ENCODE results near the gene SNAI1. TPM values are rescaled to one million over a fixed set of nuclear protein-coding genes. Genes with fewer than 3 reads are reported as not detected.
"Not testable (repeated sequence)": the region's sequence is repeated elsewhere in the genome, so short reads cannot be mapped to it uniquely, and the experiment has no call there.

SNAI1 gene
- total RNA-seq, 1 experiment from 2014 or later, result 0.90 TPM

DNA sequence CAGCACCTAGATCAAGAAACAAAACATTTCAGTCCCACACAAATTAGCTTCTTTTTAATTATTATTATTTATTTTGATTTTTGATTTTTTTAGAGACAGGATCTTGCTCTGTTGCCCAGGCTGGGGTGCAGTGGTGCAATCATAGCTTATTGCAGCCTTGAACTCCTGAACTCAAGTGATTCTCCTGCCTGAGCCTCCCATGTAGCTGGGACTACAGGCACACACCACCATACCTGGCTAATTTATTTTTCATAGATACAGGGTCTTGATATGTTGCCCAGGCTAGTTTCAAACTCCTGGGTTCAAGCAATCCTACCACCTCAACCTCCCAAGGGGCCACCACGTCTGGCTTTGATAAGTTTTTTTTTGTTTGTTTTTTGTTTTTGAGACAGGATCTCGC lies 24.6 kb downstream of the SNAI1 start:
- Mint-ChIP-seq H3K36me3 (ENCODE audit: insufficient read depth, unreplicated experiment) (peaks cover 5% of the 10 kb centered on the region), H3K9me3 (ENCODE audit: low read depth, unreplicated experiment) (no peaks in the 10 kb centered on the region), H3K4me3 (ENCODE audit: low read depth, unreplicated experiment) (no peak overlapping the region), H3K4me1 (ENCODE audit: low read depth, unreplicated experiment) (no peaks in the 10 kb centered on the region), H3K27me3 (ENCODE audit: unreplicated experiment) (no peaks in the 10 kb centered on the region), H3K27ac (ENCODE audit: unreplicated experiment) (no peak overlapping the region)
- DNase-seq, result no peak
- CTCF ChIA-PET, result interaction anchor here (0.6 to 1.0 kb wide), 4 partner anchors 9 to 64 kb away, joined by 3 to 5 read pairs (median 4); no protein-coding TSS in a partner anchor
- no peak for TF ChIP-seq CTCF (IDR thresholded peaks at IDR 0.05; ENCODE audit: unreplicated experiment)
- no TSS peak for BruUV-seq (replicated peaks)
- intact Hi-C loops (cut with micrococcal nuclease; ENCODE audit: unreplicated experiment), result no loop called here

DNA sequence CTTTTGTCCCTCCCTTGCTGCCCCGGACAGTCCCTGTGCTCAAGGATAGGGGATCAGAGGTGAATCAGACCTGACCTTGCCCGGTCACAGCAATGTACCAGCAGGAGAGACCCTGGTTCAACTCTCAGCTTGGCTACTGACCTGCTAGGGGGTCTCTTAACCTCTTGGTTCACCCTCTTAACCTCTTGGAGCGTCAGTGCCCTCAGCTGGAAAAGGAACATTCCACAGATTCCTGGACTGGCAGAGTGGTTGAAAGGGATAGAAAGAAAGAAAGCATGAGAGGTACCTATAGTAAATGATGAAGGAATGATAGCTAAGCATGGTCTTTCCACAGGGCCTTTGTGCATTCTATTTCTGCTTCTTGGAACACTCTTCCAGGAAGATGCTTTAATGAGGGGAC lies 25.2 kb downstream of the SNAI1 start:
- TF ChIP-seq CTCF (IDR thresholded peaks at IDR 0.05; ENCODE audit: unreplicated experiment), result no peak
- intact Hi-C loops (cut with micrococcal nuclease; ENCODE audit: unreplicated experiment), result no loop called here
- Mint-ChIP-seq H3K27ac (ENCODE audit: unreplicated experiment) (no peak overlapping the region), H3K4me1 (ENCODE audit: low read depth, unreplicated experiment) (no peaks in the 10 kb centered on the region), H3K36me3 (ENCODE audit: insufficient read depth, unreplicated experiment) (peaks cover 5% of the 10 kb centered on the region), H3K27me3 (ENCODE audit: unreplicated experiment) (no peaks in the 10 kb centered on the region), H3K9me3 (ENCODE audit: low read depth, unreplicated experiment) (no peaks in the 10 kb centered on the region), H3K4me3 (ENCODE audit: low read depth, unreplicated experiment) (no peak overlapping the region)
- DNase-seq, result no peak
- CTCF ChIA-PET, result interaction anchor here (0.6 to 0.7 kb wide), 3 partner anchors 20 to 736 kb away, joined by 3 to 6 read pairs (median 5); no protein-coding TSS in a partner anchor
- no TSS peak for BruUV-seq (replicated peaks)

- Mint-ChIP-seq H3K27me3 (ENCODE audit: unreplicated experiment) (no peaks in the 10 kb centered on the region), H3K4me3 (ENCODE audit: low read depth, unreplicated experiment) (no peak overlapping the region), H3K27ac (ENCODE audit: unreplicated experiment) (no peak overlapping the region), H3K4me1 (ENCODE audit: low read depth, unreplicated experiment) (no peaks in the 10 kb centered on the region), H3K9me3 (ENCODE audit: low read depth, unreplicated experiment) (no peaks in the 10 kb centered on the region), H3K36me3 (ENCODE audit: insufficient read depth, unreplicated experiment) (no peaks in the 10 kb centered on the region)
- no peak for TF ChIP-seq CTCF (IDR thresholded peaks at IDR 0.05; ENCODE audit: unreplicated experiment)
- DNase-seq, result no peak
- CTCF ChIA-PET, result interaction anchor here (0.6 kb wide), 2 partner anchors 9 to 23 kb away, joined by 3 to 5 read pairs; no protein-coding TSS in a partner anchor
- intact Hi-C loops (cut with micrococcal nuclease; ENCODE audit: unreplicated experiment), result no loop called here
- no TSS peak for BruUV-seq (replicated peaks)
These were observed 27.0 kb downstream of the SNAI1 start for GRCh38 chr20:50009521-50010454.

- intact Hi-C loops (cut with micrococcal nuclease; ENCODE audit: unreplicated experiment); BruUV-seq (replicated peaks); H3K27me3 Mint-ChIP-seq (ENCODE audit: unreplicated experiment); H3K36me3 Mint-ChIP-seq (ENCODE audit: insufficient read depth, unreplicated experiment); DNase-seq; H3K9me3 Mint-ChIP-seq (ENCODE audit: low read depth, unreplicated experiment); H3K4me3 Mint-ChIP-seq (ENCODE audit: low read depth, unreplicated experiment); H3K27ac Mint-ChIP-seq (ENCODE audit: unreplicated experiment); H3K4me1 Mint-ChIP-seq (ENCODE audit: low read depth, unreplicated experiment): not testable (repeated sequence)
- CTCF ChIA-PET, result interaction anchor here (2.0 kb wide), 1 partner anchor 12 kb away, joined by 7 read pairs; no protein-coding TSS in a partner anchor
These were observed 28.8 kb downstream of the SNAI1 start for GRCh38 chr20:50011597-50011996.

Data from Calu3 (cell line).